Stomach (tissue), 9 donors: ENCODE results near the gene TAMM41. TPM values are rescaled to one million over a fixed set of nuclear protein-coding genes. Genes with fewer than 3 reads are reported as not detected.

ENCODE experiments used
- DNase-seq, 2 donors: peaks; one replicate each; pipeline versions ENCODE4 v3.0.0 to v3.0.0-alpha.2; 2013 to 2019
- H3K27ac ChIP-seq, 5 donors: fragments of 200-600 bp in 4 of 5; sonication (generic) in 4 of 5; one replicate each; pipeline ENCODE4 v1.5.1; 2013 to 2019; ENCODE audit warnings: mild to moderate bottlenecking in 1 of 5, moderate library complexity in 1 of 5
- H3K27me3 ChIP-seq, 3 donors: fragments of 200-600 bp; sonication (generic); one replicate each; pipeline ENCODE4 v1.5.1; 2017 to 2019; ENCODE audit warnings: mixed run types in 1 of 3
- H3K36me3 ChIP-seq, 4 donors: fragments of 200-600 bp; sonication (generic); 1 replicate in 3 of 4; 2 replicates in 1 of 4; pipeline ENCODE4 v1.5.1; 2016 to 2019
- H3K4me1 ChIP-seq, 4 donors: fragments of 200-600 bp; sonication (generic); one replicate each; pipeline ENCODE4 v1.5.1; 2016 to 2019
- H3K4me3 ChIP-seq, 4 donors: fragments of 200-600 bp; sonication (generic) in 3 of 4; one replicate each; pipeline ENCODE4 v1.5.1; 2016 to 2019; ENCODE audit warnings: mild to moderate bottlenecking in 1 of 4
- H3K9me3 ChIP-seq, 4 donors: fragments of 200-600 bp; sonication (generic); one replicate each; pipeline ENCODE4 v1.5.1; 2016 to 2019
- CTCF ChIP-seq, 7 experiments: fragments of 450-650 bp in 4 of 7; fragments of 200-600 bp in 3 of 7; sonication (generic) in 3 of 7; IDR thresholded peaks; one replicate each; pipeline ENCODE4 v1.5.1; 2016 to 2019; ENCODE audit warnings: antibody characterized with exemption in 7 of 7, control low read depth in 2 of 7, mild to moderate bottlenecking in 1 of 7
- EP300 ChIP-seq: sonication (generic); formaldehyde crosslinking; IDR thresholded peaks from one replicate; pipeline ENCODE4 v1.6.1; 2017; ENCODE audit warnings: antibody characterized with exemption
- POLR2A ChIP-seq, 4 donors: fragments of 450-650 bp; IDR thresholded peaks; one replicate each; pipeline ENCODE4 v1.6.1; 2016; ENCODE audit warnings: antibody characterized with exemption in 4 of 4, control low read depth in 2 of 4, mild to moderate bottlenecking in 1 of 4, moderate library complexity in 1 of 4
- POLR2AphosphoS5 ChIP-seq, 3 donors: sonication (generic); formaldehyde crosslinking; IDR thresholded peaks; one replicate each; pipeline ENCODE4 v1.6.1; 2016; ENCODE audit warnings: antibody characterized with exemption in 3 of 3
- WGBS, 5 donors: extraction: QIAGEN DNeasy Blood & Tissue Kit in 3 of 5; methylation state at CpG; one replicate each; pipeline versions ENCODE4 v1.1.5 to v1.1.7; 2013 to 2018; 5-methylcytosine and 5-hydroxymethylcytosine counted together
- intact Hi-C: fragments of 100-400 bp; cut with DNase I; formaldehyde crosslinking; loops from one replicate; pipeline ENCODE4 v1.15.1; 2023; ENCODE audit warnings: low total_unique reads
- polyA plus RNA-seq, 3 donors: library from polyadenylated mRNA; stranded (reverse); fragments of 200-250 nt; gene quantifications; one replicate each; pipeline ENCODE4 v1.2.3, GENCODE V29; 2013
- total RNA-seq, 5 donors: library from RNA; depleted of rRNA; stranded (reverse); fragments of >200 nt; gene quantifications; one replicate each; pipeline versions ENCODE4 v1.1.0 to v1.2.3, GENCODE V29; 2014 to 2016
- donor health status: healthy with polysubstance abuse.
- donor health status: Bipolar disorder and iron deficiency.
- donor health status: healthy.

The TAMM41 gene
- total and polyA plus RNA-seq, 8 donors = 4.3 to 22.9 (median 8.7) TPM

- Histone ChIP-seq H3K4me1 (no peaks in the 10 kb centered on the region), H3K4me3 (no peak overlapping the region), H3K27ac (no peak overlapping the region), H3K36me3 (peaks cover 38 to 97% (median 81%) of the 10 kb centered on the region in 4 donors), H3K9me3 (no peaks in the 10 kb centered on the region), H3K27me3 (no peaks in the 10 kb centered on the region)
- WGBS, 5 donors = 56 to 91% (median 82%) methylated on average over 1 of the region's 1 CpG
- intact Hi-C loops = no loop called here
- peak in 1 of 2 donors; percentile 16 for DNase-seq
- TF ChIP-seq POLR2AphosphoS5 (IDR thresholded peaks at IDR 0.05) (no peak), EP300 (no peak), POLR2A (IDR thresholded peaks at IDR 0.05) (no peak), CTCF (IDR thresholded peaks at IDR 0.05) (no peak)
Measured at GRCh38 chr3:11826628-11827265, 19.9 kb downstream of the TAMM41 start.

GRCh38 chr3:11825301-11825700, 21.4 kb downstream of the TAMM41 start:
- peaks cover 36 to 98% (median 84%) of the 10 kb centered on the region in 4 donors for H3K36me3 ChIP-seq
- H3K4me1 ChIP-seq = peaks cover 0 to 13% (median 4%) of the 10 kb centered on the region in 4 donors
- intact Hi-C loops = no loop called here
- WGBS, 5 donors = 74 to 94% (median 88%) methylated on average over 5 of the region's 5 CpGs
- no peaks in the 10 kb centered on the region for H3K9me3 ChIP-seq
- no peak overlapping the region for H3K4me3 ChIP-seq
- no peaks in the 10 kb centered on the region for H3K27me3 ChIP-seq
- no peak for DNase-seq
- no peak overlapping the region for H3K27ac ChIP-seq
- TF ChIP-seq EP300 (no peak), POLR2AphosphoS5 (IDR thresholded peaks at IDR 0.05) (no peak), CTCF (IDR thresholded peaks at IDR 0.05) (no peak), POLR2A (IDR thresholded peaks at IDR 0.05) (no peak)

GRCh38 chr3:11820531-11821041, 26.1 kb downstream of the TAMM41 start:
- H3K4me3 ChIP-seq = no peak overlapping the region
- 49 to 64% (median 50%) methylated on average over 3 of the region's 3 CpGs for WGBS, 5 donors
- H3K36me3 ChIP-seq = peaks cover 15 to 98% (median 78%) of the 10 kb centered on the region in 4 donors
- DNase-seq = peak in 1 of 2 donors; percentile 37
- H3K27ac ChIP-seq = no peak overlapping the region
- H3K27me3 ChIP-seq = no peaks in the 10 kb centered on the region
- no peak for TF ChIP-seq POLR2A (IDR thresholded peaks at IDR 0.05)
- TF ChIP-seq EP300 = no peak
- no peak for TF ChIP-seq POLR2AphosphoS5 (IDR thresholded peaks at IDR 0.05)
- no peak for TF ChIP-seq CTCF (IDR thresholded peaks at IDR 0.05)
- peaks cover 0 to 16% (median 4%) of the 10 kb centered on the region in 4 donors for H3K4me1 ChIP-seq
- no peaks in the 10 kb centered on the region for H3K9me3 ChIP-seq
- intact Hi-C loops = no loop called here

DNA sequence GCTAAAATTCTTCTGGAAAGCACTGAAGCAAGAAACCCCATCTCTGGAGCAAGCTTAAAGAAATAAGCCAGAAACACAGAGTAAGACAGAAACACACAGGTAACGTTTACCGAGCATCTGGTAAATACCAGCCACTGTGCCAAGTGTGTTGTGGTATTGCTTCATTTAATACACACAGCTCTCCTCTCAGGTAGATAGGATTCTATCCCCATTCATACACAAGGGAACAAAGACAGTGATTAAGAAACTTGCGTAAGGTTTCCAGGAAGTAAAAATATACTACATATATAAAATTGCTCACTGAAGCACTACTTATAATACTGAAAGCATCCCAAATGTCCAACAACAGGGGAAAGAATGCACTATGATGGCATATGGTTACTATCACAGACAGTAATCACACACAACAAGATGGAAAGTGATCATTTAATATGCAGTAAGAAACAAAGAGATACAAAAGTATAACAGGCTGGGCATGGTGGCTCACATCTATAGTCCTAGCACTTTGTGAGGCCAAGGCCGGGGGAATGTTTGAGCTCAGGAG, 27.5 kb downstream of the TAMM41 start:
- 83 to 95% (median 92%) methylated on average over 4 of the region's 4 CpGs for WGBS, 5 donors
- Histone ChIP-seq H3K9me3 (no peaks in the 10 kb centered on the region), H3K27me3 (no peaks in the 10 kb centered on the region), H3K27ac (no peak overlapping the region), H3K4me1 (peaks cover 0 to 16% (median 4%) of the 10 kb centered on the region in 4 donors), H3K36me3 (peaks cover 8 to 98% (median 78%) of the 10 kb centered on the region in 4 donors), H3K4me3 (no peak overlapping the region)
- no peak for TF ChIP-seq POLR2AphosphoS5 (IDR thresholded peaks at IDR 0.05)
- intact Hi-C loops = no loop called here
- DNase-seq = no peak

- no peak for TF ChIP-seq EP300
- TF ChIP-seq CTCF (IDR thresholded peaks at IDR 0.05) = no peak
- no peak for TF ChIP-seq POLR2AphosphoS5 (IDR thresholded peaks at IDR 0.05)
- TF ChIP-seq POLR2A (IDR thresholded peaks at IDR 0.05) = no peak
- H3K9me3 ChIP-seq = no peaks in the 10 kb centered on the region
- no peak overlapping the region for H3K4me3 ChIP-seq
- H3K4me1 ChIP-seq = peaks cover 0 to 16% (median 4%) of the 10 kb centered on the region in 4 donors
- 67 to 83% (median 77%) methylated on average over 5 of the region's 5 CpGs for WGBS, 5 donors
- no peak for DNase-seq
- H3K27me3 ChIP-seq = no peaks in the 10 kb centered on the region
- peaks cover 8 to 99% (median 80%) of the 10 kb centered on the region in 4 donors for H3K36me3 ChIP-seq
- intact Hi-C loops = no loop called here
- no peak overlapping the region for H3K27ac ChIP-seq
Measured at GRCh38 chr3:11818033-11818432, 28.7 kb downstream of the TAMM41 start.
